H9 (cell line): Measurements from ENCODE around the gene DLG2. TPM values are rescaled to one million over a fixed set of nuclear protein-coding genes. Genes with fewer than 3 reads are reported as not detected.

Experiments used
- DNase-seq: peaks from one replicate; pipeline ENCODE4 v3.0.0-alpha.2; 2017
- H2AFZ ChIP-seq: one replicate; pipeline ENCODE4 v1.6.1; 2013; ENCODE audit warnings: mild to moderate bottlenecking, low read length, control low read depth, moderate library complexity
- H2AK5ac ChIP-seq: 2 replicates; pipeline ENCODE4 v1.6.1; 2013; ENCODE audit warnings: low read length, control low read depth, mixed read lengths; ENCODE audit not compliant: insufficient read length
- H2BK120ac ChIP-seq: one replicate; pipeline ENCODE4 v1.6.1; 2013; ENCODE audit warnings: low read depth, mild to moderate bottlenecking, low read length, control low read depth, inconsistent platforms; ENCODE audit not compliant: poor library complexity, severe bottlenecking
- H2BK12ac ChIP-seq: 2 replicates; pipeline ENCODE4 v1.6.1; 2013; ENCODE audit warnings: low read length, control low read depth, mixed read lengths, low read depth; ENCODE audit not compliant: insufficient read length
- H2BK15ac ChIP-seq: 2 replicates; pipeline ENCODE4 v1.6.1; 2013; ENCODE audit warnings: low read depth, low read length, control low read depth
- H2BK20ac ChIP-seq: one replicate; pipeline ENCODE4 v1.6.1; 2013; ENCODE audit warnings: low read depth, mild to moderate bottlenecking, low read length, control low read depth, inconsistent platforms; ENCODE audit not compliant: poor library complexity, severe bottlenecking
- H2BK5ac ChIP-seq: 2 replicates; pipeline ENCODE4 v1.6.1; 2013; ENCODE audit warnings: low read length, control low read depth, mixed read lengths; ENCODE audit not compliant: insufficient read length
- H3K14ac ChIP-seq: 2 replicates; pipeline ENCODE4 v1.6.1; 2013; ENCODE audit warnings: low read length, control low read depth; ENCODE audit not compliant: insufficient read depth
- H3K18ac ChIP-seq: 2 replicates; pipeline ENCODE4 v1.6.1; 2013; ENCODE audit warnings: low read depth, mild to moderate bottlenecking, mixed read lengths, low read length, control low read depth; ENCODE audit not compliant: insufficient read length
- H3K23ac ChIP-seq: 2 replicates; pipeline ENCODE4 v1.6.1; 2013; ENCODE audit warnings: low read length, control low read depth, mixed read lengths, low read depth; ENCODE audit not compliant: insufficient read length
- H3K23me2 ChIP-seq: 2 replicates; pipeline ENCODE4 v1.6.1; 2013; ENCODE audit warnings: low read depth, mild to moderate bottlenecking, mixed read lengths, low read length, control low read depth; ENCODE audit not compliant: insufficient read length, poor library complexity, severe bottlenecking
- H3K27ac ChIP-seq: 2 replicates; pipeline ENCODE4 v1.5.1; 2013; ENCODE audit warnings: low read length, control low read depth, mixed read lengths, low read depth; ENCODE audit not compliant: insufficient read length
- H3K27me3 ChIP-seq: 2 replicates; pipeline ENCODE4 v1.6.1; 2013; ENCODE audit warnings: low read length, control low read depth, inconsistent platforms; ENCODE audit not compliant: insufficient read depth
- H3K4ac ChIP-seq: 2 replicates; pipeline ENCODE4 v1.6.1; 2013; ENCODE audit warnings: low read depth, mild to moderate bottlenecking, control low read depth, inconsistent platforms, low read length, moderate library complexity
- H3K4me1 ChIP-seq: 2 replicates; pipeline ENCODE4 v1.6.1; 2013; ENCODE audit warnings: low read length, control low read depth, inconsistent platforms; ENCODE audit not compliant: insufficient read depth
- H3K4me2 ChIP-seq: 2 replicates; pipeline ENCODE4 v1.6.1; 2013; ENCODE audit warnings: low read length, control low read depth, mixed read lengths; ENCODE audit not compliant: insufficient read length, insufficient read depth
- H3K56ac ChIP-seq: 2 replicates; pipeline ENCODE4 v1.6.1; 2013; ENCODE audit warnings: low read depth, mild to moderate bottlenecking, mixed read lengths, low read length, control low read depth; ENCODE audit not compliant: insufficient read length
- H3K79me1 ChIP-seq: 2 replicates; pipeline ENCODE4 v1.6.1; 2013; ENCODE audit warnings: low read depth, mild to moderate bottlenecking, moderate library complexity, low read length, control low read depth, inconsistent platforms; ENCODE audit not compliant: insufficient read depth, poor library complexity, severe bottlenecking
- H3K79me2 ChIP-seq: 2 replicates; pipeline ENCODE4 v1.6.1; 2013; ENCODE audit warnings: low read length, control low read depth, inconsistent platforms; ENCODE audit not compliant: insufficient read depth
- H3K9ac ChIP-seq: 2 replicates; pipeline ENCODE4 v1.6.1; 2013; ENCODE audit warnings: low read length, control low read depth, mixed read lengths; ENCODE audit not compliant: insufficient read length; ENCODE audit errors: extremely low read depth
- H3K9me3 ChIP-seq: one replicate; pipeline ENCODE4 v1.6.1; 2013; ENCODE audit warnings: low read depth, low read length, inconsistent platforms; ENCODE audit not compliant: control insufficient read depth
- H3T11ph ChIP-seq: one replicate; pipeline ENCODE4 v1.6.1; 2013; ENCODE audit warnings: mild to moderate bottlenecking, low read length, control low read depth, inconsistent platforms
- H4K20me1 ChIP-seq: one replicate; pipeline ENCODE4 v1.6.1; 2013; ENCODE audit not compliant: control insufficient read depth, insufficient read length, insufficient read depth
- H4K5ac ChIP-seq: 2 replicates; pipeline ENCODE4 v1.6.1; 2013; ENCODE audit warnings: low read depth, mild to moderate bottlenecking, mixed read lengths, low read length, control low read depth; ENCODE audit not compliant: insufficient read length
- H4K8ac ChIP-seq: replicated peaks from 2 replicates; pipeline ENCODE4 v1.6.1; 2013; ENCODE audit warnings: low read length, control low read depth, mixed read lengths, low read depth; ENCODE audit not compliant: insufficient read length
- H4K91ac ChIP-seq: 2 replicates; pipeline ENCODE4 v1.6.1; 2013; ENCODE audit warnings: low read depth, mild to moderate bottlenecking, moderate library complexity, mixed read lengths, low read length, control low read depth; ENCODE audit not compliant: insufficient read length
- H3K27ac Mint-ChIP-seq, 3 experiments: 2 replicates in 2 of 3; 3 replicates in 1 of 3; pipeline ENCODE4 v1.8.0; 2020 to 2021; ENCODE audit warnings: mixed read lengths in 3 of 3, mild to moderate bottlenecking in 1 of 3, moderate library complexity in 1 of 3
- H3K27me3 Mint-ChIP-seq: 2 replicates; pipeline ENCODE4 v1.8.0; 2021; ENCODE audit warnings: low read depth, mild to moderate bottlenecking, moderate library complexity, mixed read lengths
- H3K36me3 Mint-ChIP-seq, 3 experiments: 2 replicates in 2 of 3; 3 replicates in 1 of 3; pipeline ENCODE4 v1.8.0; 2020 to 2021; ENCODE audit warnings: low read depth in 3 of 3, mixed read lengths in 3 of 3; ENCODE audit not compliant: insufficient read depth in 1 of 3
- H3K4me1 Mint-ChIP-seq, 2 experiments: 2 replicates each; pipeline ENCODE4 v1.8.0; 2020; ENCODE audit warnings: mixed read lengths in 2 of 2
- H3K4me3 Mint-ChIP-seq, 2 experiments: 2 replicates in 1 of 2; 3 replicates in 1 of 2; pipeline ENCODE4 v1.8.0; 2020 to 2021; ENCODE audit warnings: mild to moderate bottlenecking in 2 of 2, mixed read lengths in 2 of 2, moderate library complexity in 1 of 2
- H3K9me3 Mint-ChIP-seq, 2 experiments: 2 replicates in 1 of 2; 3 replicates in 1 of 2; pipeline ENCODE4 v1.8.0; 2020; ENCODE audit warnings: mild to moderate bottlenecking in 2 of 2, mixed read lengths in 2 of 2, moderate library complexity in 1 of 2
- total RNA-seq: library from RNA; stranded (reverse); gene quantifications from 2 replicates; pipeline ENCODE4 v1.2.1, GENCODE V29; 2021
- TF ChIP-seq, protein P1 (sequence below): fragments of 200-600 bp; sonication (generic); conservative IDR thresholded peaks from 3 replicates; pipeline ENCODE4 v1.8.0; 2021; ENCODE audit warnings: antibody characterized with exemption, mild to moderate bottlenecking

The DLG2 gene
- total RNA-seq, 1 experiment from 2014 or later: 8.0 TPM

- Mint-ChIP-seq H3K36me3 (peaks cover 0 to 3% (median 0%) of the 10 kb centered on the region in 3 experiments; a peak in 2 of 7 replicates), H3K9me3 (no peaks in the 10 kb centered on the region; a peak in 1 of 5 replicates), H3K27ac (no peak overlapping the region), H3K4me1 (no peaks in the 10 kb centered on the region), H3K4me3 (no peak overlapping the region), H3K27me3 (no peaks in the 10 kb centered on the region)
- no peak overlapping the region for H2BK12ac ChIP-seq
- no peak for DNase-seq
- no peaks in the 10 kb centered on the region for H3K79me1 ChIP-seq
- H3K4me1 ChIP-seq: no peaks in the 10 kb centered on the region
- no peaks in the 10 kb centered on the region for H4K20me1 ChIP-seq
- no peak overlapping the region for H3K18ac ChIP-seq
- no peak overlapping the region for H4K8ac ChIP-seq
- no peak overlapping the region for H2BK120ac ChIP-seq
- no peak overlapping the region for H3K9ac ChIP-seq
- no peaks in the 10 kb centered on the region for H3K79me2 ChIP-seq
- H4K5ac ChIP-seq: no peak overlapping the region
- H3K27ac ChIP-seq: no peak overlapping the region
- no peak overlapping the region for H3T11ph ChIP-seq
- no peak overlapping the region for H3K14ac ChIP-seq
- TF ChIP-seq, protein P1, sequence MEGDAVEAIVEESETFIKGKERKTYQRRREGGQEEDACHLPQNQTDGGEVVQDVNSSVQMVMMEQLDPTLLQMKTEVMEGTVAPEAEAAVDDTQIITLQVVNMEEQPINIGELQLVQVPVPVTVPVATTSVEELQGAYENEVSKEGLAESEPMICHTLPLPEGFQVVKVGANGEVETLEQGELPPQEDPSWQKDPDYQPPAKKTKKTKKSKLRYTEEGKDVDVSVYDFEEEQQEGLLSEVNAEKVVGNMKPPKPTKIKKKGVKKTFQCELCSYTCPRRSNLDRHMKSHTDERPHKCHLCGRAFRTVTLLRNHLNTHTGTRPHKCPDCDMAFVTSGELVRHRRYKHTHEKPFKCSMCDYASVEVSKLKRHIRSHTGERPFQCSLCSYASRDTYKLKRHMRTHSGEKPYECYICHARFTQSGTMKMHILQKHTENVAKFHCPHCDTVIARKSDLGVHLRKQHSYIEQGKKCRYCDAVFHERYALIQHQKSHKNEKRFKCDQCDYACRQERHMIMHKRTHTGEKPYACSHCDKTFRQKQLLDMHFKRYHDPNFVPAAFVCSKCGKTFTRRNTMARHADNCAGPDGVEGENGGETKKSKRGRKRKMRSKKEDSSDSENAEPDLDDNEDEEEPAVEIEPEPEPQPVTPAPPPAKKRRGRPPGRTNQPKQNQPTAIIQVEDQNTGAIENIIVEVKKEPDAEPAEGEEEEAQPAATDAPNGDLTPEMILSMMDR: no peak
- H3K4me2 ChIP-seq: no peak overlapping the region
- no peak overlapping the region for H3K23ac ChIP-seq
- no peak overlapping the region for H3K56ac ChIP-seq
- no peaks in the 10 kb centered on the region for H3K27me3 ChIP-seq
- H3K9me3 ChIP-seq: no peaks in the 10 kb centered on the region
- no peak overlapping the region for H2BK20ac ChIP-seq
- no peak overlapping the region for H2BK5ac ChIP-seq
- no peak overlapping the region for H2BK15ac ChIP-seq
- H3K4ac ChIP-seq: no peak overlapping the region
- H4K91ac ChIP-seq: no peak overlapping the region
- no peak overlapping the region for H2AFZ ChIP-seq
- H2AK5ac ChIP-seq: no peak overlapping the region
- no peaks in the 10 kb centered on the region for H3K23me2 ChIP-seq
Measured at GRCh38 chr11:84836371-84836770, 790.8 kb downstream of the DLG2 start.
